ENCODE measurements around the gene SCG5.

SCG5 gene

GRCh38 chr15:32729700-32730395 is 88.3 kb downstream of the SCG5 start:
- no peak overlapping the region for H3K27ac ChIP-seq (ENCODE audit: low read depth, low read length)
- no peak overlapping the region for H3K4me3 ChIP-seq (ENCODE audit: low read length)
- peaks cover 17% of the 10 kb centered on the region for H3K4me1 ChIP-seq (ENCODE audit: insufficient read depth, low read length)
- WGBS, result 88% methylated on average over 9 of the region's 10 CpGs
- no peaks in the 10 kb centered on the region for H3K27me3 ChIP-seq (ENCODE audit: insufficient read depth, low read length)
- no peak overlapping the region for H3K9ac ChIP-seq (ENCODE audit: low read depth, low read length)
- H3K9me3 ChIP-seq (ENCODE audit: insufficient read depth, low read depth, low read length), result no peaks in the 10 kb centered on the region
- peaks cover 12% of the 10 kb centered on the region; the same call in 1 of the 2 replicates for H3K36me3 ChIP-seq (ENCODE audit: insufficient read depth, low read length)

- WGBS, result 52% methylated on average over 25 of the region's 27 CpGs
- no peaks in the 10 kb centered on the region for H3K9me3 ChIP-seq (ENCODE audit: insufficient read depth, low read depth, low read length)
- H3K4me1 ChIP-seq (ENCODE audit: insufficient read depth, low read length), result peaks cover 17% of the 10 kb centered on the region
- no peaks in the 10 kb centered on the region for H3K27me3 ChIP-seq (ENCODE audit: insufficient read depth, low read length)
- H3K27ac ChIP-seq (ENCODE audit: low read depth, low read length), result no peak overlapping the region
- H3K4me3 ChIP-seq (ENCODE audit: low read length), result peak overlapping the region; percentile 21; the same call in 1 of the 2 replicates
- H3K36me3 ChIP-seq (ENCODE audit: insufficient read depth, low read length), result peaks cover 12% of the 10 kb centered on the region; the same call in 1 of the 2 replicates
- H3K9ac ChIP-seq (ENCODE audit: low read depth, low read length), result no peak overlapping the region
These were observed 89.5 kb downstream of the SCG5 start for GRCh38 chr15:32730677-32731654.

- H3K4me3 ChIP-seq (ENCODE audit: low read length), result no peak overlapping the region
- no peak overlapping the region for H3K27ac ChIP-seq (ENCODE audit: low read depth, low read length)
- H3K9me3 ChIP-seq (ENCODE audit: insufficient read depth, low read depth, low read length), result no peaks in the 10 kb centered on the region
- H3K27me3 ChIP-seq (ENCODE audit: insufficient read depth, low read length), result no peaks in the 10 kb centered on the region
- peaks cover 17% of the 10 kb centered on the region for H3K4me1 ChIP-seq (ENCODE audit: insufficient read depth, low read length)
- peaks cover 12% of the 10 kb centered on the region; the same call in 1 of the 2 replicates for H3K36me3 ChIP-seq (ENCODE audit: insufficient read depth, low read length)
- H3K9ac ChIP-seq (ENCODE audit: low read depth, low read length), result no peak overlapping the region
- 86% methylated on average over 6 of the region's 6 CpGs for WGBS
These were observed 91.2 kb downstream of the SCG5 start for GRCh38 chr15:32732574-32733157.

- peaks cover 17% of the 10 kb centered on the region for H3K4me1 ChIP-seq (ENCODE audit: insufficient read depth, low read length)
- H3K9ac ChIP-seq (ENCODE audit: low read depth, low read length), result no peak overlapping the region
- 63% methylated on average over 3 of the region's 3 CpGs for WGBS
- H3K9me3 ChIP-seq (ENCODE audit: insufficient read depth, low read depth, low read length), result no peaks in the 10 kb centered on the region
- no peak overlapping the region for H3K4me3 ChIP-seq (ENCODE audit: low read length)
- H3K36me3 ChIP-seq (ENCODE audit: insufficient read depth, low read length), result peaks cover 12% of the 10 kb centered on the region; the same call in 1 of the 2 replicates
- no peak overlapping the region for H3K27ac ChIP-seq (ENCODE audit: low read depth, low read length)
- no peaks in the 10 kb centered on the region for H3K27me3 ChIP-seq (ENCODE audit: insufficient read depth, low read length)
These were observed 91.8 kb downstream of the SCG5 start for GRCh38 chr15:32733281-32733680.

- 96% methylated on average over 2 of the region's 2 CpGs for WGBS
- H3K9ac ChIP-seq (ENCODE audit: low read depth, low read length), result no peak overlapping the region
- H3K4me1 ChIP-seq (ENCODE audit: insufficient read depth, low read length), result peaks cover 2% of the 10 kb centered on the region
- H3K27me3 ChIP-seq (ENCODE audit: insufficient read depth, low read length), result no peaks in the 10 kb centered on the region
- no peak overlapping the region; the same call in 1 of the 2 replicates for H3K27ac ChIP-seq (ENCODE audit: low read depth, low read length)
- no peak overlapping the region for H3K4me3 ChIP-seq (ENCODE audit: low read length)
- peaks cover 12% of the 10 kb centered on the region; the same call in 1 of the 2 replicates for H3K36me3 ChIP-seq (ENCODE audit: insufficient read depth, low read length)
- H3K9me3 ChIP-seq (ENCODE audit: insufficient read depth, low read depth, low read length), result no peaks in the 10 kb centered on the region
These were observed 94.6 kb downstream of the SCG5 start for GRCh38 chr15:32735989-32736700.

GRCh38 chr15:32736701-32737061 is 95.2 kb downstream of the SCG5 start:
- Histone ChIP-seq H3K9ac (ENCODE audit: low read depth, low read length) (no peak overlapping the region), H3K36me3 (ENCODE audit: insufficient read depth, low read length) (peaks cover 12% of the 10 kb centered on the region; the same call in 1 of the 2 replicates), H3K27me3 (ENCODE audit: insufficient read depth, low read length) (no peaks in the 10 kb centered on the region), H3K4me1 (ENCODE audit: insufficient read depth, low read length) (no peaks in the 10 kb centered on the region), H3K27ac (ENCODE audit: low read depth, low read length) (no peak overlapping the region), H3K9me3 (ENCODE audit: insufficient read depth, low read depth, low read length) (no peaks in the 10 kb centered on the region), H3K4me3 (ENCODE audit: low read length) (no peak overlapping the region)
- WGBS, result 91% methylated on average over 2 of the region's 2 CpGs

- 98% methylated on average over 4 of the region's 4 CpGs for WGBS
- Histone ChIP-seq H3K9ac (ENCODE audit: low read depth, low read length) (no peak overlapping the region), H3K36me3 (ENCODE audit: insufficient read depth, low read length) (peaks cover 12% of the 10 kb centered on the region; the same call in 1 of the 2 replicates), H3K27me3 (ENCODE audit: insufficient read depth, low read length) (no peaks in the 10 kb centered on the region), H3K9me3 (ENCODE audit: insufficient read depth, low read depth, low read length) (no peaks in the 10 kb centered on the region), H3K4me3 (ENCODE audit: low read length) (no peak overlapping the region), H3K4me1 (ENCODE audit: insufficient read depth, low read length) (no peaks in the 10 kb centered on the region), H3K27ac (ENCODE audit: low read depth, low read length) (no peak overlapping the region)
These were observed 95.8 kb downstream of the SCG5 start for GRCh38 chr15:32737304-32737703.

- no peaks in the 10 kb centered on the region for H3K4me1 ChIP-seq (ENCODE audit: insufficient read depth, low read length)
- no peak overlapping the region for H3K9ac ChIP-seq (ENCODE audit: low read depth, low read length)
- no peaks in the 10 kb centered on the region for H3K27me3 ChIP-seq (ENCODE audit: insufficient read depth, low read length)
- 94% methylated on average over 1 of the region's 1 CpG for WGBS
- H3K9me3 ChIP-seq (ENCODE audit: insufficient read depth, low read depth, low read length), result no peaks in the 10 kb centered on the region
- no peak overlapping the region for H3K4me3 ChIP-seq (ENCODE audit: low read length)
- no peak overlapping the region for H3K27ac ChIP-seq (ENCODE audit: low read depth, low read length)
- peaks cover 4% of the 10 kb centered on the region; the same call in 1 of the 2 replicates for H3K36me3 ChIP-seq (ENCODE audit: insufficient read depth, low read length)
These were observed 97.2 kb downstream of the SCG5 start for GRCh38 chr15:32738666-32739065.

GRCh38 chr15:32739522-32740063 is 98.1 kb downstream of the SCG5 start:
- 93% methylated on average over 1 of the region's 1 CpG for WGBS
- Histone ChIP-seq H3K27me3 (ENCODE audit: insufficient read depth, low read length) (no peaks in the 10 kb centered on the region), H3K9ac (ENCODE audit: low read depth, low read length) (no peak overlapping the region), H3K36me3 (ENCODE audit: insufficient read depth, low read length) (no peaks in the 10 kb centered on the region; the same call in 1 of the 2 replicates), H3K27ac (ENCODE audit: low read depth, low read length) (no peak overlapping the region), H3K4me1 (ENCODE audit: insufficient read depth, low read length) (no peaks in the 10 kb centered on the region), H3K9me3 (ENCODE audit: insufficient read depth, low read depth, low read length) (no peaks in the 10 kb centered on the region), H3K4me3 (ENCODE audit: low read length) (no peak overlapping the region)

GRCh38 chr15:32743411-32744140 is 102.1 kb downstream of the SCG5 start:
- no peaks in the 10 kb centered on the region for H3K9me3 ChIP-seq (ENCODE audit: insufficient read depth, low read depth, low read length)
- 0 out of 2 replicates have a peak, but pooled peaks cover 4% of the 10 kb centered on the region for H3K4me1 ChIP-seq (ENCODE audit: insufficient read depth, low read length)
- 76% methylated on average over 4 of the region's 5 CpGs for WGBS
- no peaks in the 10 kb centered on the region for H3K27me3 ChIP-seq (ENCODE audit: insufficient read depth, low read length)
- no peak overlapping the region for H3K9ac ChIP-seq (ENCODE audit: low read depth, low read length)
- no peak overlapping the region for H3K27ac ChIP-seq (ENCODE audit: low read depth, low read length)
- H3K4me3 ChIP-seq (ENCODE audit: low read length), result no peak overlapping the region
- no peaks in the 10 kb centered on the region for H3K36me3 ChIP-seq (ENCODE audit: insufficient read depth, low read length)

Measured in HUES64 (cell line).